ENCODE results near the gene DELE1. TPM values are rescaled to one million over a fixed set of nuclear protein-coding genes. Genes with fewer than 3 reads are reported as not detected.

The DELE1 gene
- total RNA-seq, 2 experiments from 2014 or later = 71.5 to 72.1 TPM

DNA sequence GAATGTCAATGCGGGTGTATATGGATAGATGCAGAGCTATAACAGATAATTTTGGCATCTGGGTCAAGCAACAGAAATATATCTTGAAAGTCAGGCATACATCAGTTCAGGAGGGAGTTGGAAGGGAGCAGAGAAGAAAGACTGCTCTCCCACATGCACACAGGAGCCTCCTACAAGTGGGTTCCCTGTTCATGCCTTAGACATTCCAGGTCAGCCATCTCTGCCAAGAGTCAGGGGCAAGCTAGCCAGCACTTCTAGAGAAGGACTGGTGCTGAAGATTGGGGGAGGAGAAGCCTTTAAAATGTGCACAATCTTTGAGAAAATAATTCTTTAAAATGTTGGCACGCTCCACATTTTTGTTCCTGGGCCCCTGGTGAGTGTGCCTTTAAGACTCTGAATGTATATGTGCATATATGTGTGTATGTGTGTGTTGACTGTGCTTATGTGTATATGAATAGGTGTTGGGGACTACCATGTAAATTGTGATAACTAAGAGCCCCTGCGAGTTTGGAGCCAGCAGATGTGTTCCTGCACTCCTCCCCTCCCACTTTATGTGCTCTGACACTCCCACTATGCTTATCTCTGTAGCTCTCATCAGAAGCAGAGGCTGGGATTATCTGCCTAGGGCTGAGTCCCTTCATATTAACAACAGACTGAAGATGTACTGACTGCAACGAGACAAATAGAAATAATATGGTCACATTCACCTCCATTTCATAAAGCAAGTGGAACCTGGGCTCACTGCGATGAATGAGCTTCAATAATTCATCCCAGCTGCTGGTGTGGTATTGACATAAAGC lies 21.5 kb upstream of the DELE1 start:
- Mint-ChIP-seq H3K4me1 (no peaks in the 10 kb centered on the region), H3K4me3 (no peak overlapping the region), H3K27ac (no peak overlapping the region), H3K9me3 (peaks cover 3% of the 10 kb centered on the region), H3K36me3 (ENCODE audit: low read depth) (no peaks in the 10 kb centered on the region), H3K27me3 (peaks cover 19% of the 10 kb centered on the region)
- ChIA-PET CTCF (interaction anchor here (0.7 to 2.8 kb wide), 2 partner anchors 23 to 59 kb away, joined by 3 to 7 read pairs; partner anchors contain the start of gene PCDH1), POLR2A (no interaction called here)
- DNase-seq = no peak

DNA sequence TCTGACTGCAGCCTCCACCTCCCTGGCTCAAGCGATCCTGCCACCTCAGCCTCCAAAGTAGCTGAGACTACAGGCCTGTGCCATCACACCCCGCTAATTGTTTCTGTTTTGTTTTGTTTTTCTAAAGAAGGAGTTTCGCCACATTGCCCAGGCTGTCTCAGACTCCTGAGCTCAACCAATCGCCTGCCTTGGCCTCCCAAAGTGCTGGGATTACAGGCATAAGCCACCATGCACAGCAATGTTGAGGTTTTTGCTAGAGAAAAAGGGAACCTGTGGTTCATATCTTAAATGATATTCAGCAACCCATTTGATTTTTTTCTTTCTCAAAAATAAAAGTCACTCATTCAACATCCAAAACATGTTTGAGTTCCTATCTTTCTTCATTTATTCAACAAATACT lies 20.4 kb upstream of the DELE1 start:
- DNase-seq = no peak
- no peak overlapping the region for H3K4me3 Mint-ChIP-seq
- H3K27me3 Mint-ChIP-seq = peaks cover 19% of the 10 kb centered on the region
- H3K27ac Mint-ChIP-seq = no peak overlapping the region
- peaks cover 3% of the 10 kb centered on the region for H3K9me3 Mint-ChIP-seq
- ChIA-PET CTCF (interaction anchor here (1.0 kb wide), 1 partner anchor 23 kb away, joined by 3 read pairs; no protein-coding TSS in a partner anchor), POLR2A (no interaction called here)
- no peaks in the 10 kb centered on the region for H3K36me3 Mint-ChIP-seq (ENCODE audit: low read depth)
- no peaks in the 10 kb centered on the region for H3K4me1 Mint-ChIP-seq

DNA sequence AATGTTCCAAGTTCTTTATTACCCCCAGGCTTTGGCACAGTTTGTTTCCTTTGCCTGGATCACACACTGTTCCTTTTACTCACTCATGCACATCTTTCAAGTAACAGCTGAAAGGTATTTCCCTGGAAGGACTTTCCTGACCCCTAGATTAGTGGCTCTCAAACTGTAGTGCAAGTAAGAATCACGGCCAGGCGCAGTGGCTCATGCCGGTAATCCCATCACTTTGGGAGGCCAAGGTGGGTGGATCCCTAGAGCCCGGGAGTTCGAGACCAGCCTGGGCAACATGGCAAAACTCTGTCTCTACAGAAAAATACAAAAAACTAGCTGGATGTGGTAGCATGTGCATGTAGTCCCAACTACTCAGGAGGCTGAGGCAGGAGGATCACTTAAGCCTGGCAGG lies 19.1 kb upstream of the DELE1 start:
- H3K36me3 Mint-ChIP-seq (ENCODE audit: low read depth) = no peaks in the 10 kb centered on the region
- peaks cover 3% of the 10 kb centered on the region for H3K9me3 Mint-ChIP-seq
- no peak for DNase-seq
- H3K4me1 Mint-ChIP-seq = no peaks in the 10 kb centered on the region
- peaks cover 19% of the 10 kb centered on the region for H3K27me3 Mint-ChIP-seq
- no peak overlapping the region for H3K4me3 Mint-ChIP-seq
- ChIA-PET CTCF (interaction anchor here (1.7 kb wide), 1 partner anchor 213 kb away, joined by 4 read pairs; no protein-coding TSS in a partner anchor), POLR2A (no interaction called here)
- no peak overlapping the region for H3K27ac Mint-ChIP-seq

DNA sequence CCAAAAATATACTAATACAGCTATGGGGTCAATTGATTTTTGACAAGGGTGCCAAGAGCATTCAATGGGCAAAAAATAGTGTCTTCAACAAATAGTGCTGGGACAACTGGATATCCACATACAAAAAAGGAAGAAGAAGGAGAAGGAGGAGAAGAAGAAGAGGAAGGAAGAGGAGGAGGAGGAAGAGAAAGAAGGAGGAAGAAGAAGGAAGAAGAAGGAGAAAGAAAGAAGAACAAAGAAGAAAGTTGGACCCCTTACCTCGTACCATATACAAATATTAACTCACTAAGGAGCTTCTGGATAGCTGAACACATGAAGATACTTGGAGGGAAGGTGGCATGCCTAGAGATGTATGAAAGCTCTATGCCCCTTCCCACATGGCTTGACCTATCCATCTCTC lies 17.2 kb upstream of the DELE1 start:
- Mint-ChIP-seq H3K9me3 (peaks cover 3% of the 10 kb centered on the region), H3K4me1 (no peaks in the 10 kb centered on the region), H3K36me3 (ENCODE audit: low read depth) (no peaks in the 10 kb centered on the region), H3K27me3 (peaks cover 19% of the 10 kb centered on the region), H3K27ac (no peak overlapping the region), H3K4me3 (no peak overlapping the region)
- CTCF ChIA-PET = interaction anchor here (0.8 to 1.6 kb wide), 3 partner anchors 54 to 205 kb away, joined by 3 to 5 read pairs (median 4); no protein-coding TSS in a partner anchor
- no peak for DNase-seq
- POLR2A ChIA-PET = no interaction called here

DNA sequence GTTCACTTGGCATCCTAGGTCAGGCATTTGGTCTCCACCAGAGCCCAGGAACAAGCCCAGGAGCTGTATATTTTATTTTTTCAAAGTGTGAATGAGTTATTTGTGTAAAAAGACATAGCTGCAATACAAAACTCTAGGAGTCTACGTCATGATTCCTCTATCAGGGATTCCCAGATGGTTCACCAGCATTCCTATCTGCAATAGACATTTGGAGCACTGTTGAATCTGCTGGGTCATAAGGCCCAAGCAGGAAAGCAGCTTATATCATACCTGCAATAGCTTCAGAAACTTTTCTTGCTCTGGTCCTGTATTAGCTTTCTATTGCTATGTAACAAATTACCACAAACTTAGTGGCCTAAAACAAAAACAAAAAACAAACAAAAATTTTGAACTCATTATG lies 16.7 kb upstream of the DELE1 start:
- ChIA-PET CTCF (interaction anchor here (0.6 to 1.1 kb wide), 4 partner anchors 57 to 205 kb away, joined by 3 to 4 read pairs (median 4); partner anchors contain the start of gene RNF14), POLR2A (no interaction called here)
- no peak overlapping the region for H3K4me3 Mint-ChIP-seq
- H3K27me3 Mint-ChIP-seq = peaks cover 17% of the 10 kb centered on the region
- DNase-seq = no peak
- no peak overlapping the region for H3K27ac Mint-ChIP-seq
- H3K4me1 Mint-ChIP-seq = no peaks in the 10 kb centered on the region
- no peaks in the 10 kb centered on the region for H3K36me3 Mint-ChIP-seq (ENCODE audit: low read depth)
- H3K9me3 Mint-ChIP-seq = peaks cover 3% of the 10 kb centered on the region

DNA sequence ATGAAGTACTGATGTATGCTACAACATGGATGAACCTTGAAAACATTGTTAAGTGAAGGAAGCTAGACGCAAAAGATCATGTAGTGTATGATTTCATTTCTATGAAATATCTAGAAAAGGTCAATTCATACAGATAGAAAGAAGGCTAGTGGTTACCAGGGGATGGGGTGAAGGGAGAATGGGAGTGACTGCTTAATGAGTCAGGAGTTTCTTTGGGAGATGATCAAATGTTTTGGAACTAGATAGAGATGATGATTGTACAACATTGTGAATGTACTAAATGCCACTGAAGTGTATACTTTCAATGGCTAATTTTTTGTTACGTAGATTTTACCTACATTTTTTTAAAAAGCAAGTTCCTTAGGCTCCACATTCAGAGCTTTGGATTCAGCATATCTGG lies 14.9 kb upstream of the DELE1 start:
- Mint-ChIP-seq H3K4me3 (no peak overlapping the region), H3K36me3 (ENCODE audit: low read depth) (no peaks in the 10 kb centered on the region), H3K27me3 (peaks cover 22% of the 10 kb centered on the region), H3K27ac (no peak overlapping the region), H3K4me1 (peaks cover 5% of the 10 kb centered on the region), H3K9me3 (peaks cover 3% of the 10 kb centered on the region)
- ChIA-PET CTCF (interaction anchor here (1.1 kb wide), 1 partner anchor 107 kb away, joined by 3 read pairs; no protein-coding TSS in a partner anchor), POLR2A (no interaction called here)
- DNase-seq = no peak

DNA sequence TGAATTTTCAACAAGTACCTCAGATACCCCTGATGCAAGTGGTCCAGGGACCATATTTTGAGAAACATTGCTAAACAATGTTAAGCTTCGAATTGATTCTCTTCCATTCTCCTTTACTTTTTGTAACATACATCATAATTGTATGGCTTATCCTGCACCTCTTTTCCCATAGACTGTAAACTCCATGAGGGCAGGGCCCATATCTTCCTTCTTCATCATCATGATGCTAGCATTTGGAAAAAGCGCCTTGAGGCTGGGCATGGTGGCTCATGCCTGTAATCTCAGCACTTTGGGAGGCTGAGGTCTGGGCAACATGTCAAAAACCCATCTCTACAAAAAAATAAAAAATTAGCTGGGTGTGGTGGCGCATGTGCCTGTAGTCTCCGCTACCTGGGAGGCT lies 14.5 kb upstream of the DELE1 start:
- peaks cover 5% of the 10 kb centered on the region for H3K4me1 Mint-ChIP-seq
- H3K27me3 Mint-ChIP-seq = peaks cover 21% of the 10 kb centered on the region
- no peak overlapping the region for H3K27ac Mint-ChIP-seq
- no peak overlapping the region for H3K4me3 Mint-ChIP-seq
- ChIA-PET CTCF (interaction anchor here (1.1 to 2.6 kb wide), 2 partner anchors 51 to 106 kb away, joined by 3 to 6 read pairs; no protein-coding TSS in a partner anchor), POLR2A (no interaction called here)
- DNase-seq = no peak
- no peaks in the 10 kb centered on the region for H3K36me3 Mint-ChIP-seq (ENCODE audit: low read depth)
- H3K9me3 Mint-ChIP-seq = peaks cover 3% of the 10 kb centered on the region

DNA sequence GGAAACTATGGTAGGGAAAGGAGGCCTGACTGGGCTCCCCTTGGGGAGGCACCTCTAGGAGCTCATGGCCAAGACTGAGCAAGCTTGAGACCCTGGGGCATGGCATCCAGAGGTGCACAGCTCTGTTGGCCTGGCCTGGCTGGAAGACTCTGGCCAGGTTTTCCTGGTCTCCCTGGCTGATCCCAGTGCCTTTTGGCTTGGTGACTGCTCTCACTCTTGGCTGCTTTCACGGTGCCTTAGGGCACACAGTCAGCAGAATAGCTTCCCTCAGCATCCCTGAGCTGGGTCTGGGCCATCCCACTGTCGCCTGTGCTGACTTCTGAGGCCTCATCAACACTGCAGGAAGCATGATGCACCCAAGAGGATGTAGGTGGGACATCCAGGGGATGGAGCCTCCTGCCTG lies 13.4 kb upstream of the DELE1 start:
- Mint-ChIP-seq H3K27me3 (peaks cover 27% of the 10 kb centered on the region), H3K27ac (no peak overlapping the region), H3K4me3 (no peak overlapping the region), H3K36me3 (ENCODE audit: low read depth) (no peaks in the 10 kb centered on the region), H3K4me1 (peaks cover 7% of the 10 kb centered on the region), H3K9me3 (peaks cover 3% of the 10 kb centered on the region)
- POLR2A ChIA-PET = no interaction called here
- CTCF ChIA-PET = interaction anchor here (1.0 to 2.6 kb wide), 2 partner anchors 10 to 50 kb away, joined by 3 to 6 read pairs; no protein-coding TSS in a partner anchor
- DNase-seq = no peak

DNA sequence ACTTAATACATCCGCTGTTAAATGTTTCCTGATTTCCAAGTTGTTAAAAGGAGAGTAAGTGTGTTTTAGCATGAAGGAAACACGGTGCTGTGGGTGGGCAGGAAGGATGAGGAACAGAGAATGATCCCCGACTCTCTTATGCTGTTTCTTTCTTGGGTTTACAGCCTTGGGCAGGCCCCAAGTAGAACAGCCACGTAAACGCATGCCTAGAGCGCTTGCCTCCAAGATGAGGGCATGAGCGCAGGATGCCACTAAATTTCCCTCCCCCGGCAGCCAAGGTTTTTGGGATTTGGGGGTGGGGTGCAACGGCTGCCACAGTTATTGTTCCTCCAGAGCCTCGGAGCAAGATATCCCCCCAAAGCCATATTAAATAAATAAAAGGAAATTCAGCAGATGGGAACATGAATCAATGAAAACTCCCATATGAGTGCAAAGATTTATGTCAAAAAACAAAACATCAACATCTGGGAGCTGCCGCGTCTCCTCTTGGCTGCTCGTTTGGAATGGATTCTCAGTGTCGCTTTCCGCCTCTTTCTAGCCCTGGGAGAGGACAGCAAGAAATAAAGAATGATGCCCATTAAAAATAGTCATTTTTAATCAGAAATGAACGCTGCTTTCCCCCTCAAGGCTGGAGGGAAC lies 10.0 kb upstream of the DELE1 start:
- H3K36me3 Mint-ChIP-seq (ENCODE audit: low read depth) = no peaks in the 10 kb centered on the region
- H3K27ac Mint-ChIP-seq = no peak overlapping the region
- H3K4me1 Mint-ChIP-seq = peaks cover 7% of the 10 kb centered on the region
- H3K27me3 Mint-ChIP-seq = peaks cover 38% of the 10 kb centered on the region
- H3K9me3 Mint-ChIP-seq = no peaks in the 10 kb centered on the region
- no peak for DNase-seq
- H3K4me3 Mint-ChIP-seq = no peak overlapping the region
- ChIA-PET CTCF (interaction anchor here (1.4 to 2.4 kb wide), 3 partner anchors 10 to 55 kb away, joined by 5 to 8 read pairs (median 7); partner anchors contain the start of genes DELE1 and RNF14), POLR2A (no interaction called here)

DNA sequence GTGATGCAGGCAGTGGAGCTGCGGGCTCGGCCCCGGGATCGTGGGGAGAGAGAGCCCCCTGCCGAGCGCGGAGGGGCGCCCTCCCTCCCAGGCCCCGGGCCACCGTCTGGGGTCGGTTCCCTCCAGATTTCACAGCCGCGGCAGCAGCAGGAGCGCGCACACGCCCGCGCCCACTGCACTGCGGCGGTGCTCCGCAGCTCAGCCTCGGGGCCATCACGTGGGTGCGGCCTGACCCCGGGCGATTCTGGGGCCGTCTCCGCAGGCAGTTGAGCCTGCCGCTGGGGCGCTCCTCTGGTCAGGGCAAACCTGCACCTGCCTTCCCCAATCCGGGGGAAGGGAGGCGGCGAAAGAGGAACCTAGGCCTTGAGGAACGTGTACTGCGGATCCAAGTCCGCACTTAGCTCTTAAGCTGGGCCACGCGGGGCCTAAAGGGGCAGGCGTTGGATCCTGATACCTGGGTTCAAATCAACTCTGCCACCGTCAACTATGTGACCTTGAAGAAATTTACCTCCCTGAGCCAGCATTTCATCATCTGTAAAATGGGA lies 9.4 kb upstream of the DELE1 start:
- no peak for DNase-seq
- Mint-ChIP-seq H3K9me3 (no peaks in the 10 kb centered on the region), H3K4me3 (no peak overlapping the region), H3K27me3 (peaks cover 38% of the 10 kb centered on the region), H3K36me3 (ENCODE audit: low read depth) (no peaks in the 10 kb centered on the region), H3K27ac (no peak overlapping the region), H3K4me1 (peaks cover 7% of the 10 kb centered on the region)
- POLR2A ChIA-PET = no interaction called here
- CTCF ChIA-PET = interaction anchor here (1.4 to 2.4 kb wide), 2 partner anchors 9 to 55 kb away, joined by 7 to 8 read pairs; partner anchors contain the start of genes DELE1 and RNF14

DNA sequence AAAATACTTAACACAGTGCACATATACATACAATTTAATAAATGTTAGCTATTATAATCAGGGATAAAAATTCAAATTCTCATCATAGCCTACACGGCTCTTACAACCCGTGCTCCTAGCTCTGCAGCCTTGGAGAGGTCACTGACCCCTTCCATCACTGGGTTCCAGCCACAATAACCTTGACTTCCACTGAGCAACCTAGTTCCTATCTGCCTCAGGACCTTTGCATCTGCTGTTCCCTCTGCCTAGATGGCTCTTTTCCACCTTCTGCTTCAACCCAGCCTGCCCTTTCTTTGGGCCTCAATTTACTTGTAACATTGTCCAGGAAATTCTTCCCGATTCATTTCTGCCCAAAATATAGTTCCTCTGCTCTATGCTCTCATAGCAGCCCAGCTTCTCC lies 8.9 kb upstream of the DELE1 start:
- H3K4me1 Mint-ChIP-seq = peaks cover 7% of the 10 kb centered on the region
- H3K9me3 Mint-ChIP-seq = no peaks in the 10 kb centered on the region
- POLR2A ChIA-PET = no interaction called here
- CTCF ChIA-PET = interaction anchor here (0.6 to 2.4 kb wide), 4 partner anchors 8 to 234 kb away, joined by 3 to 8 read pairs (median 5); partner anchors contain the start of genes DELE1 and RNF14
- H3K27ac Mint-ChIP-seq = no peak overlapping the region
- no peak overlapping the region for H3K4me3 Mint-ChIP-seq
- H3K36me3 Mint-ChIP-seq (ENCODE audit: low read depth) = no peaks in the 10 kb centered on the region
- peaks cover 38% of the 10 kb centered on the region for H3K27me3 Mint-ChIP-seq
- DNase-seq = no peak

DNA sequence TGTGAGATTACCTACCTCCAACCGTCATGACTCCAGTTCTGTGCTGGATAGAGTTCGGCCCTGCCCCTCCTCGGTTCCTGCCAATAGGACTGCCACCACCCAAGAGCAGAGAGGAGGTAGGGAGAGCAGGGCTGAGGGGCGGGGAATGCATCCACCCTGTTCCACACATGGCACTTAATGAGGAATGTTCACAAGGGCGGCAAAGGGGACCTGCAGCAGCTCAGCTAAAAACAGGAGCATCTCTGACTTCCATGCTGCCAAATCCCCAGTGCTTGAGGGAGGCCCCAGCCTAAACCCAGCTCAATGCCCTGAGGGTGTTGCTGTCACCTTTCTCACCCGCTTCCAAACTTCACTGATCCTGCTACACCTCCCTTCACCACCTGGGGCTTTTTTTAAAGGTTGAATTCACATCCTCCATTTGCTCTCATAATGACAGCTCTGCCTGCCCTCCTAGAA lies 7.8 kb upstream of the DELE1 start:
- Mint-ChIP-seq H3K27me3 (peaks cover 38% of the 10 kb centered on the region), H3K27ac (no peak overlapping the region), H3K4me3 (no peak overlapping the region), H3K4me1 (peaks cover 7% of the 10 kb centered on the region), H3K36me3 (ENCODE audit: low read depth) (no peaks in the 10 kb centered on the region), H3K9me3 (no peaks in the 10 kb centered on the region)
- POLR2A ChIA-PET = no interaction called here
- no peak for DNase-seq
- CTCF ChIA-PET = interaction anchor here (0.8 to 2.4 kb wide), 6 partner anchors 11 to 79 kb away, joined by 3 to 10 read pairs (median 4); partner anchors contain the start of genes PCDH1 and RNF14
